Nephron progenitor cell (in vitro differentiated cells): ENCODE results near the gene PIERCE2.

Source experiments
- DNase-seq: peaks from one replicate; pipeline ENCODE4 v3.0.0; 2021
- H3K27ac Mint-ChIP-seq: 2 replicates; pipeline ENCODE4 v1.8.0; 2021; ENCODE audit warnings: mild to moderate bottlenecking, moderate library complexity, mixed read lengths
- H3K27me3 Mint-ChIP-seq: 2 replicates; pipeline ENCODE4 v1.8.0; 2021; ENCODE audit warnings: mild to moderate bottlenecking, low read depth, mixed read lengths; ENCODE audit not compliant: poor library complexity
- H3K36me3 Mint-ChIP-seq: 2 replicates; pipeline ENCODE4 v1.8.0; 2021; ENCODE audit warnings: low read depth, mixed read lengths
- H3K4me1 Mint-ChIP-seq: 2 replicates; pipeline ENCODE4 v1.8.0; 2021; ENCODE audit warnings: mixed read lengths
- H3K4me3 Mint-ChIP-seq: 2 replicates; pipeline ENCODE4 v1.8.0; 2021; ENCODE audit warnings: mild to moderate bottlenecking, moderate library complexity, mixed read lengths
- H3K9me3 Mint-ChIP-seq: 2 replicates; pipeline ENCODE4 v1.8.0; 2021; ENCODE audit warnings: mild to moderate bottlenecking, moderate library complexity, mixed read lengths
- CTCF ChIP-seq: fragments of 200-600 bp; sonication (generic); IDR thresholded peaks from 2 replicates; pipeline ENCODE4 v1.5.0; 2021; ENCODE audit warnings: antibody characterized with exemption

The PIERCE2 gene

GRCh38 chr15:55408012-55408928, at the start of gene PIERCE2, which contains the start of gene CCPG1:
Gene PIERCE2, plus strand, starts transcription at chr15:55408495. Its CDS starts 274 bp downstream, at chr15:55408769.
Gene CCPG1, minus strand, starts transcription at chr15:55408359. Its CDS starts 18,935 bp downstream, at chr15:55389424.
- no peaks in the 10 kb centered on the region for H3K36me3 Mint-ChIP-seq
- peaks cover 19% of the 10 kb centered on the region for H3K4me1 Mint-ChIP-seq
- peak within 1 kb of the TSS; percentile 98 for H3K27ac Mint-ChIP-seq
- no peaks in the 10 kb centered on the region for H3K9me3 Mint-ChIP-seq
- H3K27me3 Mint-ChIP-seq, result no peaks in the 10 kb centered on the region
- peak; percentile 77 for TF ChIP-seq CTCF
- DNase-seq, result peak; percentile 93
- peak within 1 kb of the TSS; percentile 97 for H3K4me3 Mint-ChIP-seq

- H3K36me3 Mint-ChIP-seq, result peaks cover 13% of the 10 kb centered on the region
- H3K4me3 Mint-ChIP-seq, result no peak overlapping the region
- TF ChIP-seq CTCF, result no peak
- no peaks in the 10 kb centered on the region for H3K9me3 Mint-ChIP-seq
- peak overlapping the region; percentile 35 for H3K27ac Mint-ChIP-seq
- peaks cover 8% of the 10 kb centered on the region for H3K4me1 Mint-ChIP-seq
- DNase-seq, result no peak
- H3K27me3 Mint-ChIP-seq, result no peaks in the 10 kb centered on the region
Observed at GRCh38 chr15:55360256-55360655, 48.0 kb upstream of the PIERCE2 start.

- Mint-ChIP-seq H3K27ac (no peak overlapping the region), H3K36me3 (peaks cover 13% of the 10 kb centered on the region), H3K4me1 (peaks cover 8% of the 10 kb centered on the region), H3K27me3 (no peaks in the 10 kb centered on the region), H3K9me3 (no peaks in the 10 kb centered on the region), H3K4me3 (no peak overlapping the region)
- TF ChIP-seq CTCF, result no peak
- DNase-seq, result no peak
Observed at GRCh38 chr15:55361048-55361447, 47.2 kb upstream of the PIERCE2 start.

GRCh38 chr15:55362641-55363040, 45.7 kb upstream of the PIERCE2 start:
- Mint-ChIP-seq H3K27me3 (no peaks in the 10 kb centered on the region), H3K36me3 (peaks cover 6% of the 10 kb centered on the region), H3K27ac (peak overlapping the region; percentile 28), H3K9me3 (no peaks in the 10 kb centered on the region), H3K4me3 (no peak overlapping the region), H3K4me1 (peaks cover 8% of the 10 kb centered on the region)
- no peak for TF ChIP-seq CTCF
- DNase-seq, result no peak

- DNase-seq, result no peak
- Mint-ChIP-seq H3K4me1 (no peaks in the 10 kb centered on the region), H3K27ac (no peak overlapping the region), H3K4me3 (no peak overlapping the region), H3K36me3 (peaks cover 18% of the 10 kb centered on the region), H3K9me3 (no peaks in the 10 kb centered on the region), H3K27me3 (no peaks in the 10 kb centered on the region)
- no peak for TF ChIP-seq CTCF
Observed at GRCh38 chr15:55366981-55367380, 41.3 kb upstream of the PIERCE2 start.
